Osteocyte (in vitro differentiated cells): Measurements from ENCODE around the gene RAD17. TPM values are rescaled to one million over a fixed set of nuclear protein-coding genes. Genes with fewer than 3 reads are reported as not detected.
"Not testable (repeated sequence)": the region's sequence is repeated elsewhere in the genome, so short reads cannot be mapped to it uniquely, and the experiment has no call there.

Source experiments
- DNase-seq: peaks from one replicate; pipeline ENCODE4 v3.0.0; 2021; ENCODE audit warnings: mixed read lengths; ENCODE audit not compliant: unreplicated experiment; ENCODE audit errors: extremely low spot score
- H3K27ac Mint-ChIP-seq: one replicate; pipeline ENCODE4 v1.8.0; 2021; ENCODE audit warnings: mild to moderate bottlenecking, mixed read lengths; ENCODE audit not compliant: unreplicated experiment
- H3K27me3 Mint-ChIP-seq: one replicate; pipeline ENCODE4 v1.8.0; 2021; ENCODE audit warnings: mixed read lengths; ENCODE audit not compliant: unreplicated experiment
- H3K36me3 Mint-ChIP-seq: one replicate; pipeline ENCODE4 v1.8.0; 2021; ENCODE audit warnings: mixed read lengths; ENCODE audit not compliant: unreplicated experiment
- H3K4me1 Mint-ChIP-seq: one replicate; pipeline ENCODE4 v1.8.0; 2021; ENCODE audit warnings: mixed read lengths; ENCODE audit not compliant: unreplicated experiment
- H3K4me3 Mint-ChIP-seq: one replicate; pipeline ENCODE4 v1.8.0; 2021; ENCODE audit warnings: mild to moderate bottlenecking, moderate library complexity, mixed read lengths; ENCODE audit not compliant: unreplicated experiment
- H3K9me3 Mint-ChIP-seq: one replicate; pipeline ENCODE4 v1.8.0; 2021; ENCODE audit warnings: mixed read lengths; ENCODE audit not compliant: unreplicated experiment
- total RNA-seq: library from RNA; stranded (reverse); gene quantifications from 2 replicates; pipeline ENCODE4 v1.2.1, GENCODE V29; 2021
- TF ChIP-seq, protein P1 (sequence below): fragments of 200-600 bp; sonication (generic); IDR thresholded peaks from 2 replicates; pipeline ENCODE4 v1.5.0; 2021; ENCODE audit warnings: antibody characterized with exemption, mild to moderate bottlenecking, moderate library complexity

Gene RAD17
- total RNA-seq, 1 donor from 2014 or later: 30.1 TPM

DNA sequence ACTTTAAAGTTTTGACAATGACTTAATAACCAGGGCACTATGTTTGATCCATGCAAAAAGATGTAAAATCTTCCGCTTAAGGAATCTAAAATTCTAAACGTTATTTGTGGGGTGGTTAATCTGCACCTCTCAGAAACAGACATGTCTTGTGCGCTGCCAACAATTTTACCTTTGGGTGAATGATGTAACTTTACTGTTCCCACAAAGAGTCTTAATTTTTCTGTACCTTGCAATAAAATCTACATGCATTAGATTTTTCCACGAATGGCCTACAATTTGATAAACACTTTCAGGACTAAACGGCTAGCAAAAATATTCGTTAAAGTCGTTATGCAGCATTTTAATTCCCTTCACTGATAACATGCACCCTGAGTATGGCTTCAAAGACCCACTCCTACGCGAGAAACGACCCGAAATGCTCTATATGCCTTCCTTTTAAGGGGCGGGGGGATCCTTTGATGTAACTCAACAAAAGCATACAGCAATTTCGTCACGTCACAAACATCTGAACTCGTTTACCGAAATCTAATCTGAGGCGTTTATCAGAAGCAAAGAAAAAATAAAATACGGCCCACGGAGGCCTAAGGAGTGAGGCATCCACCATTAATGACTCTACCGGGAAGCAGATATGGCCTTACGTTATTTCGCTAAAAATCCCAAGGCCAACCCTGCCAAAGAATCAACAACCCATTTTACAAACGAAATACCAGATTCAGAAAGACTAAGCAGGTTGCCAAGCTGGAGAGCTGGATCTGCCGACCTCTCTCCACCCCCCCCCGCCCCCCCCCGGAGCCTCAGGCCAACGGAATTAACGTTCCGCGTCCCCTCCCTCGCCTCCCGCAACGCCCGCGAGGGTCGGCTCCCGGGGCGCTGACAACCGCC, 919 bp upstream of the RAD17 start:
- peak overlapping the region; percentile 97 for H3K27ac Mint-ChIP-seq
- DNase-seq: no peak
- H3K36me3 Mint-ChIP-seq: peaks cover 9% of the 10 kb centered on the region
- H3K4me1 Mint-ChIP-seq: peaks cover 30% of the 10 kb centered on the region
- H3K4me3 Mint-ChIP-seq: peak overlapping the region; percentile 95
- TF ChIP-seq, protein P1, sequence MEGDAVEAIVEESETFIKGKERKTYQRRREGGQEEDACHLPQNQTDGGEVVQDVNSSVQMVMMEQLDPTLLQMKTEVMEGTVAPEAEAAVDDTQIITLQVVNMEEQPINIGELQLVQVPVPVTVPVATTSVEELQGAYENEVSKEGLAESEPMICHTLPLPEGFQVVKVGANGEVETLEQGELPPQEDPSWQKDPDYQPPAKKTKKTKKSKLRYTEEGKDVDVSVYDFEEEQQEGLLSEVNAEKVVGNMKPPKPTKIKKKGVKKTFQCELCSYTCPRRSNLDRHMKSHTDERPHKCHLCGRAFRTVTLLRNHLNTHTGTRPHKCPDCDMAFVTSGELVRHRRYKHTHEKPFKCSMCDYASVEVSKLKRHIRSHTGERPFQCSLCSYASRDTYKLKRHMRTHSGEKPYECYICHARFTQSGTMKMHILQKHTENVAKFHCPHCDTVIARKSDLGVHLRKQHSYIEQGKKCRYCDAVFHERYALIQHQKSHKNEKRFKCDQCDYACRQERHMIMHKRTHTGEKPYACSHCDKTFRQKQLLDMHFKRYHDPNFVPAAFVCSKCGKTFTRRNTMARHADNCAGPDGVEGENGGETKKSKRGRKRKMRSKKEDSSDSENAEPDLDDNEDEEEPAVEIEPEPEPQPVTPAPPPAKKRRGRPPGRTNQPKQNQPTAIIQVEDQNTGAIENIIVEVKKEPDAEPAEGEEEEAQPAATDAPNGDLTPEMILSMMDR: no peak
- H3K9me3 Mint-ChIP-seq: no peaks in the 10 kb centered on the region
- no peaks in the 10 kb centered on the region for H3K27me3 Mint-ChIP-seq

DNA sequence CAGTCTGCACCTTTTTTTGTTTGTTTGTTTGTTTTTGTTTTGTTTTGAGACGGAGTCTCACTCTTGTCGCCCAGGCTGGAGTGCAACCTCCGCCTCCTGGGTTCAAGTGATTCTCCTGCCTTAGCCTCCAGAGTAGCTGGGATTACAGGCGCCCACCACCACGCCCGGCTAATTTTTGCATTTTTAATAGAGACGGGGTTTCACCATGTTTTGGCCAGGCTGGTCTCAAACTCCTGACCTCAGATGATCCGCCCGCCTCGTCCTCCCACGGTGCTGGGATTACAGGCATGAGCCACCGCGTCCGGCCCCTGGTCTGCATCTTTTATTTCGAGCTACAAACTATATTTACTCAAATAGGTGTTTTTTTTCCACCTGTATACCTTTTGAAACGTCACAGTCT, 717 bp downstream of the RAD17 start:
- peak overlapping the region; percentile 95 for H3K4me3 Mint-ChIP-seq
- not testable (repeated sequence) for H3K9me3 Mint-ChIP-seq, H3K36me3 Mint-ChIP-seq, DNase-seq, H3K27me3 Mint-ChIP-seq
- peak overlapping the region; percentile 95 for H3K27ac Mint-ChIP-seq
- H3K4me1 Mint-ChIP-seq: peaks cover 30% of the 10 kb centered on the region

GRCh38 chr5:69372394-69372793, 2.8 kb downstream of the RAD17 start:
- Mint-ChIP-seq H3K4me1 (peaks cover 27% of the 10 kb centered on the region), H3K27me3 (no peaks in the 10 kb centered on the region), H3K36me3 (peaks cover 14% of the 10 kb centered on the region), H3K27ac (no peak overlapping the region), H3K9me3 (no peaks in the 10 kb centered on the region), H3K4me3 (peak overlapping the region; percentile 19)
- TF ChIP-seq, protein P1: no peak
- no peak for DNase-seq

- no peak overlapping the region for H3K27ac Mint-ChIP-seq
- DNase-seq: no peak
These were observed 5.4 kb downstream of the RAD17 start for GRCh38 chr5:69374911-69375446.

GRCh38 chr5:69378376-69378775, 8.8 kb downstream of the RAD17 start:
- no peaks in the 10 kb centered on the region for H3K27me3 Mint-ChIP-seq
- TF ChIP-seq, protein P1: no peak

More at GRCh38 chr5:69374911-69375446, 5.4 kb downstream of the RAD17 start:
- H3K27me3 Mint-ChIP-seq: no peaks in the 10 kb centered on the region
- TF ChIP-seq, protein P1: no peak
- H3K4me1 Mint-ChIP-seq: peaks cover 17% of the 10 kb centered on the region
- H3K36me3 Mint-ChIP-seq: peaks cover 14% of the 10 kb centered on the region
- no peaks in the 10 kb centered on the region for H3K9me3 Mint-ChIP-seq
- H3K4me3 Mint-ChIP-seq: no peak overlapping the region

More at GRCh38 chr5:69378376-69378775, 8.8 kb downstream of the RAD17 start:
- Mint-ChIP-seq H3K4me3 (no peak overlapping the region), H3K36me3 (peaks cover 29% of the 10 kb centered on the region), H3K4me1 (no peaks in the 10 kb centered on the region), H3K9me3 (no peaks in the 10 kb centered on the region), H3K27ac (no peak overlapping the region)
- no peak for DNase-seq
